Activated CD4-positive, alpha-beta T cell treated with anti-CD3 and anti-CD28 coated beads, Interleukin-2, Interleukin-6, amounts not matched to agents 100 ng/mL and 50 ng/mL, durations not matched to agents 16 hours and 8 hours (primary cell): ENCODE data around the gene DAZ4.
"Not testable (repeated sequence)": the region's sequence is repeated elsewhere in the genome, so short reads cannot be mapped to it uniquely, and the experiment has no call there.

Experiments
- DNase-seq: peaks from one replicate; pipeline ENCODE4 v3.0.0-alpha.2; 2020

Gene DAZ4

GRCh38 chrY:24833619-24834018, at the start of gene DAZ4:
TSS of gene DAZ4 (plus strand) at chrY:24833919. CDS start at chrY:24834127, 208 bp downstream.
- not testable (repeated sequence) for DNase-seq

GRCh38 chrY:24813293-24813692, 20.4 kb upstream of the DAZ4 start, which contains the start of gene DAZ3:
TSS of gene DAZ3 (minus strand) at chrY:24813393. CDS start at chrY:24813185, 208 bp downstream.
- DNase-seq = not testable (repeated sequence)

- not testable (repeated sequence) for DNase-seq
These were observed 11.9 kb upstream of the DAZ4 start for GRCh38 chrY:24821836-24822235.

GRCh38 chrY:24824184-24824879, 9.4 kb upstream of the DAZ4 start:
- not testable (repeated sequence) for DNase-seq

- not testable (repeated sequence) for DNase-seq
These were observed 8.7 kb upstream of the DAZ4 start for GRCh38 chrY:24825069-24825468.
